GM12874 (cell line): ENCODE results near the gene CNTNAP2.

ENCODE experiments used
- TF ChIP-seq, protein P1 (sequence below): IDR thresholded peaks from 2 replicates; pipeline ENCODE4 v1.5.1; 2011; ENCODE audit warnings: low read depth, mild to moderate bottlenecking, control low read depth, low read length, moderate library complexity; ENCODE audit not compliant: insufficient read depth

Gene CNTNAP2

GRCh38 chr7:147707926-147708325, 1591.3 kb downstream of the CNTNAP2 start:
- TF ChIP-seq, protein P1, sequence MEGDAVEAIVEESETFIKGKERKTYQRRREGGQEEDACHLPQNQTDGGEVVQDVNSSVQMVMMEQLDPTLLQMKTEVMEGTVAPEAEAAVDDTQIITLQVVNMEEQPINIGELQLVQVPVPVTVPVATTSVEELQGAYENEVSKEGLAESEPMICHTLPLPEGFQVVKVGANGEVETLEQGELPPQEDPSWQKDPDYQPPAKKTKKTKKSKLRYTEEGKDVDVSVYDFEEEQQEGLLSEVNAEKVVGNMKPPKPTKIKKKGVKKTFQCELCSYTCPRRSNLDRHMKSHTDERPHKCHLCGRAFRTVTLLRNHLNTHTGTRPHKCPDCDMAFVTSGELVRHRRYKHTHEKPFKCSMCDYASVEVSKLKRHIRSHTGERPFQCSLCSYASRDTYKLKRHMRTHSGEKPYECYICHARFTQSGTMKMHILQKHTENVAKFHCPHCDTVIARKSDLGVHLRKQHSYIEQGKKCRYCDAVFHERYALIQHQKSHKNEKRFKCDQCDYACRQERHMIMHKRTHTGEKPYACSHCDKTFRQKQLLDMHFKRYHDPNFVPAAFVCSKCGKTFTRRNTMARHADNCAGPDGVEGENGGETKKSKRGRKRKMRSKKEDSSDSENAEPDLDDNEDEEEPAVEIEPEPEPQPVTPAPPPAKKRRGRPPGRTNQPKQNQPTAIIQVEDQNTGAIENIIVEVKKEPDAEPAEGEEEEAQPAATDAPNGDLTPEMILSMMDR = no peak

DNA sequence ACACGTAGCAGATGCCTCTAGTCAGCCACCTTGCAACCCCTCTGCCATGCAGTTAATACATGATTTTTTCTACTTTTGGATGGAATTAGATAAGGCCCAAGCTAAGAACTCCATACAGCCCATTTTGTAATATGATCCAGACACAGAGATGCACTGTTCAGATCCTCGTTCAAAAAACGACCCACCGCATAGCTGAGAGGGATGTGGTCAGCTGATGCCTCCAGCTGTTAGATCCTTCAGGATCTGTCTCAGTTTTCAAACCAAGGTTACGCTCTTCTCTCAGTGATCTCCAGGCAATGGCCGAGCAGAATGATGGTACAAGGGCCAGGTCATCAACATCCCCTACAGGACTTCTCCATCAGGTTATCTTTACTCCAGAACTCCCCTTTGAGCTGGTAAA, 1592.3 kb downstream of the CNTNAP2 start:
- TF ChIP-seq, protein P1 = no peak

DNA sequence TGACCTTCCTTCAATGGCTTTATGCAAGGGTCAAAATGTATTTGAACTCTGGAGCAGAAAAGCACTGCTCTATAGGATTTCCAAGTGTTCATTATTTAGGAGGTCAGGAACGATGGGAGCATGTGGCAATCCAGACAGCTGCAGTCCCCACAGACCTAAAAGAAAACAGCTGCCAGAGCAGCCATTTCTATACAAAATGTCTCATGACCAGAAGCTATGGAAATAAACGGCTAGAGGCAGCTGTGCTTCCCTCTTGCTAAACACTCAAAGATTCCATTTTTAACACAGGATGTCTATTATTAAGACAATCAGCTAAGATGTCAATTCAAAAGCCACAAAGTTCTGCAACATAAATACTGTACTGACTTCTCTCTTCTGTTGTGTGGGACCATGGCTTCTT, 1594.8 kb downstream of the CNTNAP2 start:
- TF ChIP-seq, protein P1 = no peak

- TF ChIP-seq, protein P1 = no peak
Observed at GRCh38 chr7:147721962-147722830, 1605.6 kb downstream of the CNTNAP2 start.

DNA sequence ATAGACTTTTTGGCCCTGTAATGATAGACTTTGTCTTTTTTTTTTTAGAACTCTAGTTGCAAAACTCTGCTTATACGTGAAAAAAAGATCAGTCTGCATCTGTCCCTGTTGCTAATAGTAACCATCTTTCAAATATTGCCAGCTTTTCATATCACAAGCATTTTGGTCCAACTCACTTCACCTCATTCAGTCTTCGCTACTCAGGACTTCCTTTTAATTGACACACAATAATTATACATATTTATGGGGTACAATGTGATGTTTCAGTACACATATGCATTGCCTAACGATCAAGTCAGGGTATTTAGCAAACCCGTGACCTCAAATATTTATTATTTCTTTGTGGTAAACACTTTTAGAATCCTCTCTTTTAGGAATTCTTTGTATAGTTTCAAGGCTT, 1606.9 kb downstream of the CNTNAP2 start:
- TF ChIP-seq, protein P1 = no peak

DNA sequence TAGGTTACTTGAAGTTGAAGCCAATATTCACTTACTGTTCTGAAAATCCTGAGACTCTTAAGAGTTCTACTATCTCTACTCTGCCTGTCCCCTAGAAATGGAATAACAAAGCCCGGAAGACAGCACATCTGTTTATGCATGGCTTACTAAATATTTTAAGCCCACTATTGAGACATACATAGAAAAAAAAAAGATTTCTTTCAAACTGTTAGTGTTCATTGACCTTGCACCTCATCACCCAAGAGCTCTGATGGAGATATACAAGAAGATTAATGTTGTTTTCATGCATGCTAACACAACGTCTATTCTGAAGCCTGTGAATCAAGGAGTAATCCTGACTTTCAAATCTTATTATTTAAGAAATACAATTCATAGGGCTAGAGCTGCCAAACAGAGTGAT, 1614.7 kb downstream of the CNTNAP2 start:
- TF ChIP-seq, protein P1 = no peak

DNA sequence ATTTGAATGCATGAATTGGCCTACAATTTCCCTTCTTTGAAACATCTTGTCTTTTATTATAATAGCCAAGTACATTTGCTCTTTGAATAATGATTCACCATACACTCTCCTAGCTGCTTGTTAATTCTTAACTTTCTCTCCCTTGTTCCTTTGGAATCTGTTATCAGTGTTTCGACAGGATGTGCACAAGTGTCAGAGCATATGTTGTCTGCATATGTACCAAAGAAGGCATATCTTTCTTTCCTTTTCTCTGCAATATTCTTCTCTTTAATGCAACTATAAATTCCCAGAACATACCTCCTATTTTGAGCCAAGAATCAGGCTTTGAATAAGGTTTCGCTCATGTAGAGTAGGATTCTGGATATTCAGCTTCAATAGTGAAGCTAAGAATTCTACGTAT, 1625.7 kb downstream of the CNTNAP2 start:
- TF ChIP-seq, protein P1 = no peak
